ENCODE measurements around the gene DTNA. TPM values are rescaled to one million over a fixed set of nuclear protein-coding genes. Genes with fewer than 3 reads are reported as not detected.

DTNA gene
- total and polyA plus RNA-seq, 4 donors, result 90.4 to 190 (median 131) TPM

DNA sequence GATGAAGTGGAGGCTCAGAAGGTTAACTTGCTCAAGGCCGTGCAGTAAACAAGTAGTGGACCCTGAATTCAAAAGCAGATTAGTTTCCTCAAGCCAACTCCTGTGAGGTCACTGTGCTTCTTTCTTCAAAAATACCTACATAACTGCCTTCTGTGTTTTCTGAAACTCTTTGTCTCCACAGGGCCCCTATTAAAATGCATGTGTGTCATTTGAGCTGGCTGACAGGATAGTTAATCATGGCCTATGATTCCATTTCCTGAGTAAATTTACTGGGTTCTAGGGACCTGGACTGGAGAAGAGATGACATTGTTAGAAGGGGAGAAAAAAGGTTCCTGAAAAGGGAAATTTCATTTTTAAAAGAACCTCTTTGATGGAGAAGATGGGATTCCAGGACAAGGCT lies 12.9 kb upstream of the DTNA start:
- 60% methylated on average over 1 of the region's 1 CpG for WGBS (ENCODE audit: insufficient coverage)
- H3K9me3 ChIP-seq (ENCODE audit: control insufficient read depth, insufficient read depth, low read length), result peaks cover 2% of the 10 kb centered on the region
- no peaks in the 10 kb centered on the region for H3K36me3 ChIP-seq (ENCODE audit: control insufficient read depth, insufficient read depth, low read length)
- no peak overlapping the region for H3K4me3 ChIP-seq (ENCODE audit: low read depth, low read length)
- no peak overlapping the region for H3K27ac ChIP-seq (ENCODE audit: low read depth, low read length)
- no peaks in the 10 kb centered on the region for H3K4me1 ChIP-seq (ENCODE audit: control insufficient read depth, insufficient read depth, low read length)
- H3K27me3 ChIP-seq (ENCODE audit: control insufficient read depth, insufficient read depth, low read length), result no peaks in the 10 kb centered on the region
- DNase-seq (ENCODE audit: low read depth in 4 of 6, low spot score in 6 of 6), result no peak

DNA sequence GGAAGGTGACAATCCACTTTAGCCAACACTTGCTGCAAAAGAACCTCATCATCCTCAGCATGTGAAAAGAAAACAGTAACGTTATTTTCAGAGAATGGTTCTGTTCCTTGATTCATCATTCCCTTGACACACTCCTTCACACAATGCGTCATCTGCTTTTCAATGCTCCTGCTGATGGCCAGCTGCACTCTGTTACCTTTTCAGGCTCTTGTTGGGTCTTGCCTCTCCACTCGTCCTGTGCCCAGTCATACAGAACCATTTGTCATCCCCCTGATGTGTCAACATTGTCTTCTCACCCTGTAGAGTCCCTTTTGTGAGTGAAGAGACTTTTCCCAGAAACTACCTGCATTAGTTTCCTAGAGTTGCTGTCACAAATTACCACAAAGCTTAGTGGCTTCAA lies 12.2 kb upstream of the DTNA start:
- no peak for DNase-seq (ENCODE audit: low read depth in 4 of 6, low spot score in 6 of 6)
- Histone ChIP-seq H3K4me1 (ENCODE audit: control insufficient read depth, insufficient read depth, low read length) (no peaks in the 10 kb centered on the region), H3K4me3 (ENCODE audit: low read depth, low read length) (no peak overlapping the region), H3K36me3 (ENCODE audit: control insufficient read depth, insufficient read depth, low read length) (no peaks in the 10 kb centered on the region), H3K27ac (ENCODE audit: low read depth, low read length) (no peak overlapping the region), H3K27me3 (ENCODE audit: control insufficient read depth, insufficient read depth, low read length) (no peaks in the 10 kb centered on the region), H3K9me3 (ENCODE audit: control insufficient read depth, insufficient read depth, low read length) (peaks cover 2% of the 10 kb centered on the region)
- WGBS (ENCODE audit: insufficient coverage), result 62% methylated on average over 3 of the region's 3 CpGs

GRCh38 chr18:34701911-34702310 lies 8.2 kb upstream of the DTNA start:
- Histone ChIP-seq H3K9me3 (ENCODE audit: control insufficient read depth, insufficient read depth, low read length) (peaks cover 2% of the 10 kb centered on the region), H3K4me3 (ENCODE audit: low read depth, low read length) (no peak overlapping the region), H3K36me3 (ENCODE audit: control insufficient read depth, insufficient read depth, low read length) (no peaks in the 10 kb centered on the region), H3K4me1 (ENCODE audit: control insufficient read depth, insufficient read depth, low read length) (no peaks in the 10 kb centered on the region), H3K27me3 (ENCODE audit: control insufficient read depth, insufficient read depth, low read length) (no peaks in the 10 kb centered on the region), H3K27ac (ENCODE audit: low read depth, low read length) (no peak overlapping the region)
- DNase-seq (ENCODE audit: low read depth in 4 of 6, low spot score in 6 of 6), result no peak
- WGBS (ENCODE audit: insufficient coverage), result 85% methylated on average over 3 of the region's 3 CpGs

DNA sequence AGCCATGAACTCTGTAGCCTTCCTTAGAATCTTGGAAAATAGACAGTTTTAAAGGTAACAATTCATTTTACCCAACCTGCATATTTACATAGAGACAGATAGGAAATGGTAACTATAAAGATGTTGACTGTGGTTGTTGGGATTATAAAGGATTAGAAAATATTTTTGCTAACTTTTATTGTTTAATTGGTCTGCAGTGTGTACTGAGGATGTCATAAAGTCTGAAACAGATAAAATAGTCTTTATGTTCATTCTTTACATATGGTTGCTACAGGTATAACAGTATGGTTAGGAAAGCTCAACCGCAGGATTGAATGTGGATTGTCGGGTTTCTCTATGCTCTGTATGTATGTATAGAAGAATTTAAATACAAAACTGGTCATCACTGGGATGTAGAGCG lies 7.3 kb upstream of the DTNA start:
- DNase-seq (ENCODE audit: low read depth in 4 of 6, low spot score in 6 of 6), result no peak
- H3K4me1 ChIP-seq (ENCODE audit: control insufficient read depth, insufficient read depth, low read length), result no peaks in the 10 kb centered on the region
- H3K4me3 ChIP-seq (ENCODE audit: low read depth, low read length), result no peak overlapping the region
- H3K9me3 ChIP-seq (ENCODE audit: control insufficient read depth, insufficient read depth, low read length), result peaks cover 2% of the 10 kb centered on the region
- no CpG with 5 or more reads among the region's 3 CpGs for WGBS (ENCODE audit: insufficient coverage)
- no peak overlapping the region for H3K27ac ChIP-seq (ENCODE audit: low read depth, low read length)
- no peaks in the 10 kb centered on the region for H3K27me3 ChIP-seq (ENCODE audit: control insufficient read depth, insufficient read depth, low read length)
- no peaks in the 10 kb centered on the region for H3K36me3 ChIP-seq (ENCODE audit: control insufficient read depth, insufficient read depth, low read length)

DNA sequence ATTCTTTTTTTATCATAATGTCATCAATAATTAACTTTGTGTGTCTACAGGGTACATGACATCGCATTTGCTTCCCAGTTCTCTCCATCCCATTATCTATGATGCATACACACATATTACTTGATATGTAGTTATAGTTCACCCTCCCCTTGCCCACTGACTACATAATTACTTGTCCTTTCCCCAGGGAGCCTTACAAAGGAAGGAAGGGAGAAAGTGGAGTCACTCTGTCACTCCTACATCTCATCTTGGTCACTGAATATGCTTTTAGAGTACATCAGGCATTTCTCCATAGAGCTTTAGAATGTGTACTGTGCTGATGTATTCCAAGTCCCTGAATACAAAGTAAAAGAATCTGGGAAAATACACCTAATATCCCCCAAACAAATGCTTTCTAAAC lies 6.0 kb upstream of the DTNA start:
- no peaks in the 10 kb centered on the region for H3K36me3 ChIP-seq (ENCODE audit: control insufficient read depth, insufficient read depth, low read length)
- H3K27me3 ChIP-seq (ENCODE audit: control insufficient read depth, insufficient read depth, low read length), result no peaks in the 10 kb centered on the region
- no peaks in the 10 kb centered on the region for H3K9me3 ChIP-seq (ENCODE audit: control insufficient read depth, insufficient read depth, low read length)
- H3K4me3 ChIP-seq (ENCODE audit: low read depth, low read length), result no peak overlapping the region
- H3K27ac ChIP-seq (ENCODE audit: low read depth, low read length), result no peak overlapping the region
- no peak for DNase-seq (ENCODE audit: low read depth in 4 of 6, low spot score in 6 of 6)
- peaks cover under 1% of the 10 kb centered on the region for H3K4me1 ChIP-seq (ENCODE audit: control insufficient read depth, insufficient read depth, low read length)
- WGBS (ENCODE audit: insufficient coverage), result no CpG with 5 or more reads among the region's 1 CpG

GRCh38 chr18:34704823-34705222 lies 5.3 kb upstream of the DTNA start:
- H3K4me1 ChIP-seq (ENCODE audit: control insufficient read depth, insufficient read depth, low read length), result peaks cover 4% of the 10 kb centered on the region
- 100% methylated on average over 2 of the region's 2 CpGs for WGBS (ENCODE audit: insufficient coverage)

GRCh38 chr18:34707670-34708069 lies 2.4 kb upstream of the DTNA start:
- 0% methylated on average over 1 of the region's 4 CpGs for WGBS (ENCODE audit: insufficient coverage)
- peaks cover 4% of the 10 kb centered on the region for H3K4me1 ChIP-seq (ENCODE audit: control insufficient read depth, insufficient read depth, low read length)

More at GRCh38 chr18:34704823-34705222, 5.3 kb upstream of the DTNA start:
- H3K27me3 ChIP-seq (ENCODE audit: control insufficient read depth, insufficient read depth, low read length), result no peaks in the 10 kb centered on the region
- no peak overlapping the region for H3K27ac ChIP-seq (ENCODE audit: low read depth, low read length)
- H3K9me3 ChIP-seq (ENCODE audit: control insufficient read depth, insufficient read depth, low read length), result no peaks in the 10 kb centered on the region
- H3K4me3 ChIP-seq (ENCODE audit: low read depth, low read length), result no peak overlapping the region
- no peak for DNase-seq (ENCODE audit: low read depth in 4 of 6, low spot score in 6 of 6)
- no peaks in the 10 kb centered on the region for H3K36me3 ChIP-seq (ENCODE audit: control insufficient read depth, insufficient read depth, low read length)

GRCh38 chr18:34709104-34709503 lies 994 bp upstream of the DTNA start:
- DNase-seq (ENCODE audit: low read depth in 4 of 6, low spot score in 6 of 6), result no peak
- Histone ChIP-seq H3K4me3 (ENCODE audit: low read depth, low read length) (no peak overlapping the region), H3K36me3 (ENCODE audit: control insufficient read depth, insufficient read depth, low read length) (no peaks in the 10 kb centered on the region), H3K9me3 (ENCODE audit: control insufficient read depth, insufficient read depth, low read length) (no peaks in the 10 kb centered on the region), H3K4me1 (ENCODE audit: control insufficient read depth, insufficient read depth, low read length) (peaks cover 4% of the 10 kb centered on the region), H3K27me3 (ENCODE audit: control insufficient read depth, insufficient read depth, low read length) (no peaks in the 10 kb centered on the region), H3K27ac (ENCODE audit: low read depth, low read length) (peak overlapping the region; percentile 53)
- 66% methylated on average over 3 of the region's 3 CpGs for WGBS (ENCODE audit: insufficient coverage)

More at GRCh38 chr18:34707670-34708069, 2.4 kb upstream of the DTNA start:
- H3K9me3 ChIP-seq (ENCODE audit: control insufficient read depth, insufficient read depth, low read length), result no peaks in the 10 kb centered on the region
- H3K27ac ChIP-seq (ENCODE audit: low read depth, low read length), result no peak overlapping the region
- H3K4me3 ChIP-seq (ENCODE audit: low read depth, low read length), result no peak overlapping the region
- peak in 2 of 6 donors; percentile 76 to 77 for DNase-seq (ENCODE audit: low read depth in 4 of 6, low spot score in 6 of 6)
- no peaks in the 10 kb centered on the region for H3K27me3 ChIP-seq (ENCODE audit: control insufficient read depth, insufficient read depth, low read length)
- H3K36me3 ChIP-seq (ENCODE audit: control insufficient read depth, insufficient read depth, low read length), result no peaks in the 10 kb centered on the region

DNA sequence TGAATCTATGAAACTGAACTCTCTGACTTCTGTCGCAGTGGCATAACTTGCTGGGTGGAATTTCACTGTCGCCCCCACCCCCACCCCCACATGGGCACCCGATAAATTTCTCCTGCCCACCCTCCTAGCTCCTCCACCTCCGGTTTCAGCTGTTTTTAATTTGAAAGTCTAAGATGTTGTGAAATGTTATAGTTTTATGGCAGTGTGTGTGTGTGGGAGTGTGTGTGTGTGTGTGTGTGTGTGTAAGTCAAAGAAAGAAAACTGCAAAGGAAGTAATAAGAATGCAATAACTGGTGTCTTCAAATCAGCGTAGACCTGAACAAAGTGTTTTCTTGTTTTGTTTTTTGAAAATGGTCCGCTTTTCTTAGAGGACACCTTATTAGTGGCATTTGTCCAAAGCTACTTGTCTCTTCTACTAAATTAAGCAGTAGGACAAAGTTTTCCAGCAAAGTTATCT lies 388 bp downstream of the DTNA start:
- H3K4me1 ChIP-seq (ENCODE audit: control insufficient read depth, insufficient read depth, low read length), result peaks cover 4% of the 10 kb centered on the region

DNA sequence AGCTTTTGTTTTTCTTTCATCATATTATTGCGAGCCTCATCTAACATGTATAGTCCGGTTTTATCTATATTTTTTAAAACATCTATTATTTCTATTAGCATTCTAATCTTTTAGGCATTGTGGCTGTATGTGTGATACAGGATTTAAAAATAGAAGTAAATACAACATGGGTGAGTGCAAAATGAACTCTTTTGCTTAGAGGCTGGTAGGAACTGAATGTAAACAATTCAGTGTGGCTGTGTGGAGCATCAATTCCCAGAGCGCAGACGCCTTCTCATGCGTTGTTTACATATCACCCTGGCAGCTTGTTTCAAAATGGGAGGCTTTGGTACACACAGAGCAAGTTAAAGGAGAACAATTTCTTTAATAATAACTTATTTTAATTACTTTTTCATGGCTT lies 836 bp downstream of the DTNA start:
- peak overlapping the region; percentile 48 for H3K27ac ChIP-seq (ENCODE audit: low read depth, low read length)
- H3K27me3 ChIP-seq (ENCODE audit: control insufficient read depth, insufficient read depth, low read length), result no peaks in the 10 kb centered on the region
- peak in 2 of 6 donors; percentile 77 to 79 for DNase-seq (ENCODE audit: low read depth in 4 of 6, low spot score in 6 of 6)
- H3K4me1 ChIP-seq (ENCODE audit: control insufficient read depth, insufficient read depth, low read length), result peaks cover 4% of the 10 kb centered on the region
- no peaks in the 10 kb centered on the region for H3K9me3 ChIP-seq (ENCODE audit: control insufficient read depth, insufficient read depth, low read length)
- WGBS (ENCODE audit: insufficient coverage), result no CpG with 5 or more reads among the region's 5 CpGs
- no peaks in the 10 kb centered on the region for H3K36me3 ChIP-seq (ENCODE audit: control insufficient read depth, insufficient read depth, low read length)
- H3K4me3 ChIP-seq (ENCODE audit: low read depth, low read length), result peak overlapping the region; percentile 46

More for the DNA sequence above, 388 bp downstream of the DTNA start:
- peak in 1 of 6 donors; percentile 35 for DNase-seq (ENCODE audit: low read depth in 4 of 6, low spot score in 6 of 6)
- no peaks in the 10 kb centered on the region for H3K36me3 ChIP-seq (ENCODE audit: control insufficient read depth, insufficient read depth, low read length)
- no peaks in the 10 kb centered on the region for H3K27me3 ChIP-seq (ENCODE audit: control insufficient read depth, insufficient read depth, low read length)
- H3K4me3 ChIP-seq (ENCODE audit: low read depth, low read length), result peak overlapping the region; percentile 46
- peak overlapping the region; percentile 48 for H3K27ac ChIP-seq (ENCODE audit: low read depth, low read length)
- H3K9me3 ChIP-seq (ENCODE audit: control insufficient read depth, insufficient read depth, low read length), result no peaks in the 10 kb centered on the region
- WGBS (ENCODE audit: insufficient coverage), result no CpG with 5 or more reads among the region's 6 CpGs

All from spinal cord (tissue), 10 donors.